Measurements from ENCODE around the gene DLGAP4.

DLGAP4 gene

DNA sequence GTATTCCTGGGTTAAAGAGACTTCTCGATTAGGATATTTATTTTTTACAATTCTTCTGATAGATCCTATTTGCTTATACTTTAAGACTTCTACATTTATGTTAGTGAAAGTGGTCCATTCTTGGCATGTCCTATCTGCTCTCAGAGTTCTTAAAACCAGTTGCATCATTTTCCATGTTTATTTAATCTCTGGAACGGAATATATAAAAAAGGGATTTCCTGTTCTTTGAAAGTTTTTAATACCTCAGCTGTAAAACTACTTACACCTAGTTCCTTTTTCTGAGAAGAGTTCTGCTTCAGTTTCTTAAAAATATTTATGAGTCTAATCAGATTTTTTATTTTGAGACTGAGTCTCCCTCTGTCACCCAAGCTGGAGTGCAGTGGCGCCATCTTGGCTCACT is 217.2 kb downstream of the DLGAP4 start:
- DNase-seq: no peak
- H3K27me3 Mint-ChIP-seq: no peaks in the 10 kb centered on the region
- no peaks in the 10 kb centered on the region for H3K9me3 Mint-ChIP-seq
- H3K36me3 Mint-ChIP-seq: peaks cover 11% of the 10 kb centered on the region
- no peak overlapping the region for H3K27ac Mint-ChIP-seq
- H3K4me1 Mint-ChIP-seq: no peaks in the 10 kb centered on the region
- H3K4me3 Mint-ChIP-seq: no peak overlapping the region
- CTCF ChIA-PET: no interaction called here

DNA sequence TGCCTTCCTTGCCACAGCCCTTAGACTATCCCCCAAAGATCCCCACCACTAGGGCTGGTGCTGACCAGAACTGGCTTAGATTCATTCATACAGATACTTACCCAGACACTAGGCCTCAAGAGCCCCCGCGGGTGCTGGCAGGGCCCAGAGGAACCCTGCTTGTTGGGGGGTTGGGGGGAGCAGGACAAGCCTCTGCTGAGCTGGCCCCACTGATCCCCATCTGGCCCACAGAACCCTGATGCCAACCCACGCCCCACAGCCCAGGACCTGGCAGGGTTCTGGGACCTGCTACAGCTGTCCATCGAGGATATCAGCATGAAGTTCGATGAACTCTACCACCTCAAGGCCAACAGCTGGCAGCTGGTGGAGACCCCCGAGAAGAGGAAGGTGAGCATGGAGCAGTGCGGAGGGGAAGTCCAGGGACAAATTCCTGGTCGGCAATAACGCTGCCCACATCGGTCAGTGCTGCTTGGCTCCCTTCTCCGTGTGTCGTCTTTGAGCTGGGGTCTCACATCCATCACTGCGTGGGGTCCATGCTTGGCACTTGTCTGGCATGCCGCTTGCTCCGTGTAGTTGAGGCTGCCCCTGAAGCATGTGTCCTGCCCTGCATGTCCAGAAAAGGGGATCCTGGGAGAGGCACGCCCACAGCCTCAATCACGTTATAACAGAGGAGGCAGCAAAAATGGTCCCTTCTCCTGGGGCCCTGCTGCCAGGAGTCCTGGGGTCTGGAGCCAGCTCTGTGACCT is 219.7 kb downstream of the DLGAP4 start:
- Mint-ChIP-seq H3K4me3 (no peak overlapping the region), H3K9me3 (no peaks in the 10 kb centered on the region), H3K27ac (no peak overlapping the region), H3K36me3 (peaks cover 7% of the 10 kb centered on the region), H3K4me1 (no peaks in the 10 kb centered on the region), H3K27me3 (no peaks in the 10 kb centered on the region)
- no peak for DNase-seq
- CTCF ChIA-PET: no interaction called here

- no peaks in the 10 kb centered on the region for H3K9me3 Mint-ChIP-seq
- DNase-seq: no peak
- no peaks in the 10 kb centered on the region for H3K27me3 Mint-ChIP-seq
- H3K4me1 Mint-ChIP-seq: no peaks in the 10 kb centered on the region
- no peak overlapping the region for H3K27ac Mint-ChIP-seq
- peaks cover 7% of the 10 kb centered on the region for H3K36me3 Mint-ChIP-seq
- CTCF ChIA-PET: no interaction called here
- H3K4me3 Mint-ChIP-seq: no peak overlapping the region
Observed at GRCh38 chr20:36526521-36527011, 220.4 kb downstream of the DLGAP4 start.

- H3K36me3 Mint-ChIP-seq: peaks cover 7% of the 10 kb centered on the region
- H3K4me3 Mint-ChIP-seq: no peak overlapping the region
- CTCF ChIA-PET: no interaction called here
- no peaks in the 10 kb centered on the region for H3K4me1 Mint-ChIP-seq
- H3K9me3 Mint-ChIP-seq: no peaks in the 10 kb centered on the region
- no peak overlapping the region for H3K27ac Mint-ChIP-seq
- no peak for DNase-seq
- H3K27me3 Mint-ChIP-seq: no peaks in the 10 kb centered on the region
Observed at GRCh38 chr20:36527331-36528125, 221.4 kb downstream of the DLGAP4 start.

DNA sequence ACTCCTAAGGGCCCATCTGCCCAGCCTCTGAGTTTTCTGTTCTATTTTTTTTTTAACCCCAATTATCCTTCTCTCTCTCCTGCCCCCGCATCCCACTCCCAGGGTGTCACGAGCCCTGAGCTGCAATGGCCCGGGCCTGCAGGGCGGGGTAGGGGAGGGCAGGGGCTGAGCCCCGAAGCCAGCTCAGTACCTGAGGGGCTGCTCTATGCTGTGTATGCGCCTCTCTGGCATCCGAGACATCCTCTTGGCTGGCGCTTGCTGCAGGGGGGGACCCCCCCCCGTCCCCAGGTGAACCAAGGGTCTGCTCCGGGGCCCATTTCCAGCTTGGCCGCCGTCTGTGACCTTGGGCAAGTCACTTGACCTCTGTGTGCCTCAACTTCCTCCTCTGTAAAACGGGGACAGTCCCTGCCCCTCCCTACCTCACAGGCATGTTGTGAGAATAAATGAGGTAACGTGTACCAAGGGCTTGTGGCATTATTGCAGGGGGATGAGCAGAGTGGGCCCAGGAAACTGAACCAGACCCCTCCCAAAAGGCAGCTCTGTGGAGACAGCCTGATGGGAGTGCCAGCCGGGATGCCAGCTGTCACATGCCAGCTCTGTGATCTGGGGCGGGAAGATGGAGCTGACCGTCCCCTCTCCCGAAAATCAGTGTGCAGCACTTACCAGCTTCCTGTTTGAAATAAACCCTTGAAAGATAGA is 222.2 kb downstream of the DLGAP4 start:
- no peak for DNase-seq
- CTCF ChIA-PET: no interaction called here
- Mint-ChIP-seq H3K27me3 (peaks cover 3% of the 10 kb centered on the region), H3K9me3 (no peaks in the 10 kb centered on the region), H3K4me3 (no peak overlapping the region), H3K27ac (no peak overlapping the region), H3K4me1 (no peaks in the 10 kb centered on the region), H3K36me3 (peaks cover 7% of the 10 kb centered on the region)

GRCh38 chr20:36528875-36529417 is 222.8 kb downstream of the DLGAP4 start:
- Mint-ChIP-seq H3K4me1 (no peaks in the 10 kb centered on the region), H3K9me3 (no peaks in the 10 kb centered on the region), H3K4me3 (no peak overlapping the region), H3K27me3 (peaks cover 3% of the 10 kb centered on the region), H3K27ac (no peak overlapping the region), H3K36me3 (peaks cover 7% of the 10 kb centered on the region)
- DNase-seq: no peak
- CTCF ChIA-PET: no interaction called here

DNA sequence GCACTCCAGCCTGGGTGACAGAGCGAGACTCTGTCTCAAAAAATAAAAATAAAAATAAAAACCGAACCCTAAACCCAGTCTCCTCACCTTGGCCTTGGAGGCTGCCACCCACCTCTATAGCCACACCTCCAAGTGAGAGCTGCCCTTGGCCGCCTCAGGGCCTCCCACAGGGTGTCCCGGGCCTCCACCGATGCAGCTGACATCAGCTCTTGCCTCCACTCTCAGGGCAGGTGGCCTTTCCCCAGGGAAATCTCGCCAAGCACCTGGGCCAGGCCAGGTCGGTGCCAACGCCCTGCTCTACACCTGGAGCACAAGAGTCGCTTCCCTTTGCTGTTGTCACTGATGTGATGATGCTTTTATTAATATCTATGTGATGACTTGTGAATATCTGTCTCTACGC is 226.2 kb downstream of the DLGAP4 start:
- CTCF ChIA-PET: no interaction called here
- DNase-seq: no peak
- no peak overlapping the region for H3K4me3 Mint-ChIP-seq
- peaks cover 4% of the 10 kb centered on the region for H3K27me3 Mint-ChIP-seq
- no peaks in the 10 kb centered on the region for H3K4me1 Mint-ChIP-seq
- H3K36me3 Mint-ChIP-seq: peaks cover 2% of the 10 kb centered on the region
- H3K27ac Mint-ChIP-seq: no peak overlapping the region
- no peaks in the 10 kb centered on the region for H3K9me3 Mint-ChIP-seq

DNA sequence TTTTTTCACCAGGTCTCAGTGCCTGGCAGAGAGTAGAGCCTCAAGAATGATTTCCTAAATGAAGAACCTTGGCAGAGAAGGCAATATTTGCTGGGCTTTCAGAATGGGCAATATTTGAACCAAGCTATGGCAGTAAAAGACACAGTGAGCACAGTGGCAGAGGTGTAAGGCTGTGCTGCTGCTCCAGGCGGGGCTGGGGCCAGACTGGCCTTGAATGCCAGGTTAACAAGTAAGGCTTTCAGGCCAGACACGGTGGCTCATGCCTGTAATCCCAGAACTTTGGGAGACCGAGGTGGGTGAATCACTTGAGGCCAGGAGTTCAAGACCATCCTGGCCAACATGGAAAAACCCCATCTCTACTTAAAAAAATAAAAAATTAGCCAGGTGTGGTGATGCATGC is 226.7 kb downstream of the DLGAP4 start:
- Mint-ChIP-seq H3K27me3 (peaks cover 7% of the 10 kb centered on the region), H3K9me3 (no peaks in the 10 kb centered on the region), H3K27ac (no peak overlapping the region), H3K4me3 (no peak overlapping the region), H3K4me1 (no peaks in the 10 kb centered on the region), H3K36me3 (no peaks in the 10 kb centered on the region)
- no peak for DNase-seq
- CTCF ChIA-PET: no interaction called here

- H3K4me3 Mint-ChIP-seq: no peak overlapping the region
- peaks cover 28% of the 10 kb centered on the region for H3K27me3 Mint-ChIP-seq
- H3K36me3 Mint-ChIP-seq: no peaks in the 10 kb centered on the region
- CTCF ChIA-PET: no interaction called here
- H3K4me1 Mint-ChIP-seq: no peaks in the 10 kb centered on the region
- no peaks in the 10 kb centered on the region for H3K9me3 Mint-ChIP-seq
- no peak overlapping the region for H3K27ac Mint-ChIP-seq
- no peak for DNase-seq
Observed at GRCh38 chr20:36538026-36538722, 232.0 kb downstream of the DLGAP4 start.

DNA sequence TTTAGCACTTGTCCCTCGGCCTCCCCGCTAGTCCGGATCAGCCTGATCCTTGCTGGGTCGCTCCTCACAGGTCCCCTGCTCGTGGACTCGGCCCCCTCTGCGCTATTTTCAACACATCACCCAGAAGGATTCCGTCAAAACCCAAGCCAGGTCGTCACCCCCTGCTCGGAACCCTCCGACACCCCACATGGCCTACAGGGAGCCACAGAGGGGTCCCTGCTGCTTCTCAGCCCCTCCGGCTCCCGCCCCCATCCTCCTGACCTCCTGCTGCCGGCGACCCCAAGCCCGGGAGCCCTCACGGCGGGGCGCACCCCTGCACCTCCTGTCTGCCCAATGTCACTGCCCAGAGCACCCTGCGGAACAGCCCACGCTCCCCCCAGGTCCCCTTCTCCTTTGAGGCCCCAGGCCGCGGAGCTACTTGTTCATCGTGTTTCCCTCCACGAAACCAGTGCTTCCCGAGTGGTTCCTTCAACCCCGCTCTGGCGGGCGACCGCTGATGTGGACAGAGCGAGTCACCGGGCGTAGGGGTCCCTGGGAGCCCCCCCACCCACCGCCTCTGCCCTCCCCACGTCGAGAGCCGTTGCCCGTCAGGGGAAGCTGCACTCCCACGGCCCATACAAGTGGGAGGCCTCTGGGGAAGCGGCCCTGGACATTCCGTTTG is 234.5 kb downstream of the DLGAP4 start:
- Mint-ChIP-seq H3K4me1 (no peaks in the 10 kb centered on the region), H3K27me3 (peaks cover 29% of the 10 kb centered on the region), H3K27ac (no peak overlapping the region), H3K4me3 (no peak overlapping the region), H3K9me3 (no peaks in the 10 kb centered on the region), H3K36me3 (no peaks in the 10 kb centered on the region)
- DNase-seq: no peak
- CTCF ChIA-PET: no interaction called here

DNA sequence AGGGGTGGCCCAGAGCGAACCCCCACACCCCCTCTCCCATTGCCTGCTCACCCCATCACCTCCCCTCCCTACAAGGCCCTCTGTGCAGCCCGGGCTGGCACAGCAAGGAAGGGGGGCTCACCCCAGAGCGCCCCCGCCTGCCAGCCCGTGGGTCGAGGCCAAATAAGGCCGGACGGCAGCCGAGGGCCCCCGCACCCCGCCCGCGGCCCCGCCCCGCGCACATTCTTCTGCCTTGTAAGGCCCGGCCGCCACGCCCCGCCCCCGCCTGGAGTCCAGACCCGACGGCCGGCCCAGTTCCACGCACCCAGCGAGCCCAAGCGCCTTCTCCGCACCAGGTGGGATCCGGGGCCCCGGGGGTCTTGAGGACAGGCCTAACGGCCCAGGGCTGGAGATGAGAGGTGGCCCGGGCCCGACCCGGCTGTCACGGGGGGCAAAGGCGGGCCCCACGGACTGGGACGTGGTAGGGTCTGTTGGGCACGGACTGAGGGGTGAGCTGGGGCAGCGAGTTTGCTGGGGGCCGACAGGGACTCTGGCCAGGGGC is 235.2 kb downstream of the DLGAP4 start, which contains the start of gene MYL9:
Gene MYL9, plus strand, starts transcription at position 293 of the 541 bp plus-strand sequence. CDS start 3,366 bp downstream, outside the sequence.
- CTCF ChIA-PET: no interaction called here
- Mint-ChIP-seq H3K27ac (no peak within 1 kb of the TSS), H3K36me3 (no peaks in the 10 kb centered on the region), H3K4me3 (no peak within 1 kb of the TSS), H3K27me3 (peaks cover 29% of the 10 kb centered on the region), H3K9me3 (no peaks in the 10 kb centered on the region), H3K4me1 (no peaks in the 10 kb centered on the region)
- peak; percentile 31 for DNase-seq

DNA sequence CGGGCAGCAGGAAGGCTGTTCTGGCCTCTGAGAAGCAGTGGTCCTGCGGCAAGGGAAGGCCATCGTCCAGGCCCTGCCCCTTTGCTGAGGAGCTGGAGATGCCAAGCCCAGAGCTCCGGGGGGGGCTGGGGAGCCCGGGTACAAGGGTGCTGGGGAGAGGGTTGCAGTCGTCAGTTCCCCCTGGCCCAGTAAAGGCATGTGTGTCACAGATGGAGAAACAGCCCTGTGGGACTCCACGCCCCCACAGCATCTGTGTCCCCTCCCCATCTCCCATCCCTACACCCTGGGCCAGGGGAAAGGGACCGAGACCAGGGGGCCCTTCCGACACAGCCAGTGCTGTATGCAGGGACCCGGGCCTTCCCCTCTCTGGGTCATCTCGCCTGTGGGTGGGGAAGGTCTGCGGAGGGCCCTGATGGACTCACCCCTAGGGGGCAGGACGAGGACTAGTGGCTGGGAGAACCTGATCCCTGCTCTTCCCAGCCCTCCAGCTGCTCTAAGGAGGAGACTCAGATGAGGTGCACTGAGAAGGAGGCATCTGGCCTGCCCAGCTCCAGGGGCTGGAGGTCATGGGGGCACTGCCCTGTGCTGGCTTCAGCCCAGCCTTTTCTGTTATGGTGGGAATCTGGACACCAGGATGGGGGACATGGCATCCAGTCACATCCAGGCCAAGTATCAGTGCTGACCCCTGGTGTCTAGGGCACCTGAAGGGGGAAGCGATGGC is 235.8 kb downstream of the DLGAP4 start:
- CTCF ChIA-PET: no interaction called here
- Mint-ChIP-seq H3K4me1 (no peaks in the 10 kb centered on the region), H3K27ac (no peak overlapping the region), H3K36me3 (no peaks in the 10 kb centered on the region), H3K27me3 (peaks cover 29% of the 10 kb centered on the region), H3K9me3 (no peaks in the 10 kb centered on the region), H3K4me3 (no peak overlapping the region)
- no peak for DNase-seq

Measured in activated naive CD4-positive, alpha-beta T cell treated with anti-CD3 and anti-CD28 coated beads, Interleukin-2, amount 10 ng/mL, durations not matched to agents 7 days and 5 days (primary cell).